HepG2 (cell line): ENCODE data around the gene ZNF48. TPM values are rescaled to one million over a fixed set of nuclear protein-coding genes. Genes with fewer than 3 reads are reported as not detected.
A peak's percentile ranks its signal among the peaks of the same experiment; 100 is the strongest.

ENCODE experiments used
- ATRX ChIP-seq: sonication (generic); formaldehyde crosslinking; IDR thresholded peaks from 2 replicates; pipeline ENCODE4 v1.4.0; 2020; ENCODE audit warnings: missing genetic modification reagents, borderline replicate concordance
- DMAP1 ChIP-seq: IDR thresholded peaks from 2 replicates; pipeline ENCODE4 v1.6.1; 2016
- FOXO4 ChIP-seq: sonication (generic); formaldehyde crosslinking; conservative IDR thresholded peaks from 2 replicates; pipeline ENCODE4 v1.8.1; 2023; ENCODE audit warnings: missing genetic modification reagents
- HMGA1 ChIP-seq: sonication (generic); formaldehyde crosslinking; conservative IDR thresholded peaks from 2 replicates; pipeline ENCODE4 v1.4.0; 2020; ENCODE audit warnings: missing genetic modification reagents
- MED1 ChIP-seq: sonication (generic); formaldehyde crosslinking; IDR thresholded peaks from 2 replicates; pipeline ENCODE4 v1.4.0; 2020; ENCODE audit warnings: missing genetic modification reagents
- NFE2L2 ChIP-seq: fragments of 150-350 bp; IDR thresholded peaks from 2 replicates; pipeline ENCODE4 v1.6.1; 2014; ENCODE audit warnings: low read length
- NFKB2 ChIP-seq: sonication (generic); formaldehyde crosslinking; IDR thresholded peaks from 2 replicates; pipeline ENCODE4 v1.4.0; 2020; ENCODE audit warnings: missing genetic modification reagents, borderline replicate concordance
- SMAD3 ChIP-seq: sonication (generic); formaldehyde crosslinking; IDR thresholded peaks from 2 replicates; pipeline ENCODE4 v1.4.0; 2020; ENCODE audit warnings: missing genetic modification reagents
- SNAPC2 ChIP-seq: sonication (generic); formaldehyde crosslinking; IDR thresholded peaks from 2 replicates; pipeline ENCODE4 v1.8.1; 2022; ENCODE audit warnings: mild to moderate bottlenecking, missing genetic modification reagents
- THAP8 ChIP-seq: sonication (generic); formaldehyde crosslinking; IDR thresholded peaks from 2 replicates; pipeline ENCODE4 v1.5.1; 2020; ENCODE audit warnings: missing genetic modification reagents, mild to moderate bottlenecking, borderline replicate concordance
- TSC22D2 ChIP-seq: sonication (generic); formaldehyde crosslinking; IDR thresholded peaks from 2 replicates; pipeline ENCODE4 v1.5.1; 2020; ENCODE audit warnings: missing genetic modification reagents, mild to moderate bottlenecking, borderline replicate concordance
- ZBTB20 ChIP-seq: sonication (generic); formaldehyde crosslinking; IDR thresholded peaks from 2 replicates; pipeline ENCODE4 v1.8.1; 2023; ENCODE audit warnings: missing genetic modification reagents, low read depth, mild to moderate bottlenecking, borderline replicate concordance
- ZBTB38 ChIP-seq: sonication (generic); formaldehyde crosslinking; IDR thresholded peaks from 2 replicates; pipeline ENCODE4 v1.5.1; 2020; ENCODE audit warnings: mild to moderate bottlenecking, missing genetic modification reagents
- ZBTB44 ChIP-seq: sonication (generic); formaldehyde crosslinking; IDR thresholded peaks from 2 replicates; pipeline ENCODE4 v1.4.0; 2020; ENCODE audit warnings: missing genetic modification reagents
- ZNF138 ChIP-seq: sonication (generic); formaldehyde crosslinking; IDR thresholded peaks from 2 replicates; pipeline ENCODE4 v1.5.0; 2020; ENCODE audit warnings: mild to moderate bottlenecking, low read depth, missing genetic modification reagents
- ZNF296 ChIP-seq: sonication (generic); formaldehyde crosslinking; conservative IDR thresholded peaks from 2 replicates; pipeline ENCODE4 v1.5.0; 2020; ENCODE audit warnings: mild to moderate bottlenecking, missing genetic modification reagents
- ZNF30 ChIP-seq: sonication (generic); formaldehyde crosslinking; IDR thresholded peaks from 2 replicates; pipeline ENCODE4 v1.5.0; 2020; ENCODE audit warnings: mild to moderate bottlenecking, missing genetic modification reagents
- ZNF331 ChIP-seq: sonication (generic); formaldehyde crosslinking; IDR thresholded peaks from 2 replicates; pipeline ENCODE4 v1.4.0; 2020; ENCODE audit warnings: missing genetic modification reagents
- ZNF431 ChIP-seq: sonication (generic); formaldehyde crosslinking; IDR thresholded peaks from 2 replicates; pipeline ENCODE4 v1.9.0; 2022; ENCODE audit warnings: missing genetic modification reagents, low read depth, mild to moderate bottlenecking, borderline replicate concordance
- ZNF513 ChIP-seq: sonication (generic); formaldehyde crosslinking; conservative IDR thresholded peaks from 2 replicates; pipeline ENCODE4 v1.5.0; 2020; ENCODE audit warnings: missing genetic modification reagents
- ZNF709 ChIP-seq: sonication (generic); formaldehyde crosslinking; IDR thresholded peaks from 2 replicates; pipeline ENCODE4 v1.5.0; 2020; ENCODE audit warnings: mild to moderate bottlenecking, missing genetic modification reagents
- ZNF883 ChIP-seq: sonication (generic); formaldehyde crosslinking; IDR thresholded peaks from 2 replicates; pipeline ENCODE4 v1.5.1; 2020; ENCODE audit warnings: mild to moderate bottlenecking, missing genetic modification reagents; ENCODE audit errors: not compliant biosample characterization
- polyA plus RNA-seq, 8 experiments: library from polyadenylated mRNA; depleted of rRNA in 3 of 8; stranded (reverse) in 7 of 8; unstranded in 1 of 8; fragments of >200 nt; fragmentation: Illumina TruSeq in 4 of 8; extraction: Trizol in 4 of 8; gene quantifications; 2 replicates each; pipeline versions ENCODE4 v1.2.1 to v1.2.3, GENCODE V29; 2011 to 2016; ENCODE audit warnings: low read depth in 4 of 8, missing spikeins in 1 of 8, mixed read lengths in 1 of 8; ENCODE audit not compliant: insufficient read depth in 1 of 8
- total RNA-seq, 5 experiments: library from RNA; depleted of rRNA; stranded (reverse); fragments of >200 nt; fragmentation: Illumina TruSeq; extraction: Trizol; gene quantifications; 2 replicates each; pipeline ENCODE4 v1.2.3, GENCODE V29; 2016; ENCODE audit warnings: low read depth in 1 of 5
- TF ChIP-seq, protein P1 (sequence below): sonication (generic); formaldehyde crosslinking; IDR thresholded peaks from 2 replicates; pipeline ENCODE4 v1.8.1; 2023; ENCODE audit warnings: missing genetic modification reagents, inconsistent platforms, borderline replicate concordance

The ZNF48 gene
- total and polyA plus RNA-seq, 2 of the 13 experiments (the other 11 are each of a cell fraction or from before 2014, with no cell fraction given) = 9.9 to 12.3 TPM

DNA sequence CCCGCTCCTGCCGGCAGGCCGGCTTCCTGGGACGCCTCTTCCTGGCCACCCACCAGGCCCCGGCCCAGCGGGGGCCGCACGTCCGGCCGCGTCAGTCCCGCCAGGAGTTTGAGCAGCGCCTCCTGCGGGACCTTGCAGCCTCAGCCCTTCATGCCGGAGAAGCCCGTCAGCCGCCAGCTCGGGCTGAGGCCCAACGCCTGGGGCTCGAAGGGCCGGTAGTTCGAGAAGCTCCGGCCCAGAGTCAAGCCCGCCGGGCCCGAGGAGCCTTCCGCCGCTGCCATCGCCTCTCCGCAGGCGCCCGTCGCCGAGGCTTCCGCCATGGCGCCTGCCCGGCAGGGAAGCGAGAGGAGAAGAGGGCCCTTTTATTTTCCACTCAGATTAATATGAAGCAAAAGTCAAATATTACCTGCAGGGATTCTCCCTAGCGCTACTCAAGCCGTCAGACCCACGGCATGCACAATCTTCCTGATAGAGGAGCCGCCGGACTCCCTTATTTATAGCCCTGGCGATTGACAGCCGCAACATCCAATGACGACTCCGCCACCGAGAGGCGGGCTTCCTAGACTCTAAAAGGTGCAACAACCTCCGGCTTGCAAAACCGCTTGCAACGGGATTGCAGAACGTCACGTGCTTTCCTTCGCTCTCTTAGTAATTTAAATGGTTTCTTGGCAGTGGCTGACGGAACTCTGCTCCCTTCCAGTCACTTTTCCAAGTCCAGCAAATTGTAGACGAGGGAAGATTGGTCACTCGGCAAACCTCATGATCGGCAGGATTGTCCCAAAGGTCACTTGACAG lies 50.4 kb downstream of the ZNF48 start, which contains the start of gene SEPHS2 (continued):
- TF ChIP-seq ZBTB20 (CRISPR knock-in tag) (no peak; the same call in 1 of the 2 replicates), ATRX (CRISPR knock-in tag) (no peak), ZBTB38 (CRISPR knock-in tag) (peak; percentile 90), ZNF883 (CRISPR knock-in tag) (peak; percentile 79), ZNF138 (no peak; the same call in 1 of the 2 replicates), ZNF709 (CRISPR knock-in tag) (peak; percentile 82), NFE2L2 (no peak), DMAP1 (CRISPR knock-in tag) (peak; percentile 57; the same call in 1 of the 2 replicates), ZNF30 (CRISPR knock-in tag) (0 out of 2 replicates have a peak, but pooled peaks have one; percentile 85), THAP8 (no peak; the same call in 1 of the 2 replicates), ZNF431 (CRISPR knock-in tag) (peak; percentile 9; the same call in 1 of the 2 replicates), MED1 (CRISPR knock-in tag) (peak; percentile 86), HMGA1 (CRISPR knock-in tag) (no peak), ZNF331 (0 out of 2 replicates have a peak, but pooled peaks have one; percentile 41), SMAD3 (CRISPR knock-in tag) (no peak; the same call in none of the 2 replicates), ZBTB44 (CRISPR knock-in tag) (no peak), ZNF296 (CRISPR knock-in tag) (no peak), TSC22D2 (CRISPR knock-in tag) (no peak), NFKB2 (no peak), ZNF513 (CRISPR knock-in tag) (no peak), FOXO4 (CRISPR knock-in tag) (no peak), SNAPC2 (CRISPR knock-in tag) (peak; percentile 47; the same call in 1 of the 2 replicates)
- TF ChIP-seq, protein P1, sequence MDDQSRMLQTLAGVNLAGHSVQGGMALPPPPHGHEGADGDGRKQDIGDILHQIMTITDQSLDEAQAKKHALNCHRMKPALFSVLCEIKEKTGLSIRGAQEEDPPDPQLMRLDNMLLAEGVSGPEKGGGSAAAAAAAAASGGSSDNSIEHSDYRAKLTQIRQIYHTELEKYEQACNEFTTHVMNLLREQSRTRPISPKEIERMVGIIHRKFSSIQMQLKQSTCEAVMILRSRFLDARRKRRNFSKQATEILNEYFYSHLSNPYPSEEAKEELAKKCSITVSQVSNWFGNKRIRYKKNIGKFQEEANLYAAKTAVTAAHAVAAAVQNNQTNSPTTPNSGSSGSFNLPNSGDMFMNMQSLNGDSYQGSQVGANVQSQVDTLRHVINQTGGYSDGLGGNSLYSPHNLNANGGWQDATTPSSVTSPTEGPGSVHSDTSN = peak; percentile 47; the same call in 1 of the 2 replicates
